ENCODE results near the gene GAGE13.

DNA sequence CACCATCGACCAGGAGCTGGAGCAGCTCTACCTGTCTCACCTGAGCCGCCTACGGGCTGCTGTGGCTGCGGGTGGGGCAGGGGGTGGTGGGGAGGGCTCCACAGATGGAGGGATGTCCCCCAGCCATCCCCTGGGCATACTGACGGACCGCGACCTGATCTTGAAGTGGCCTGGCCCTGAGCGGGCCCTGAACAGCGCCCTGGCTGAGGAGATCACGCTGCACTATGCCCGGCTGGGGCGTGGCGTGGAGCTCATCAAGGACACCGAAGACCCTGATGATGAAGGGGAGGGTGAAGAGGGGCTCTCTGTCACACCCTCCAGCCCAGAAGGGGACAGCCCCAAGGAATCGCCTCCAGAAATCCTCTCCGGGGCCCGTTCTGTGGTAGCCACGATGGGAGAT lies 45.2 kb upstream of the GAGE13 start:
- TF ChIP-seq TEAD4 (IDR thresholded peaks at IDR 0.05; ENCODE audit: borderline replicate concordance, insufficient read depth) (no peak), NFIC (IDR thresholded peaks at IDR 0.05; ENCODE audit: borderline replicate concordance) (no peak), SMC3 (IDR thresholded peaks at IDR 0.05; ENCODE audit: low read depth, low read length) (no peak), JUND (IDR thresholded peaks at IDR 0.05) (no peak), FOXJ3 (CRISPR knock-in tag; IDR thresholded peaks at IDR 0.05) (no peak), MXI1 (IDR thresholded peaks at IDR 0.05; ENCODE audit: low read depth, low read length) (no peak), ELF1 (IDR thresholded peaks at IDR 0.05) (no peak), NRF1 (IDR thresholded peaks at IDR 0.05; ENCODE audit: low read depth, low read length) (no peak), TAF1 (IDR thresholded peaks at IDR 0.05; ENCODE audit: borderline replicate concordance, low read depth, low read length) (no peak), TCF12 (IDR thresholded peaks at IDR 0.05) (no peak), POLR2AphosphoS5 (IDR thresholded peaks at IDR 0.05; ENCODE audit: low read depth, low read length) (no peak)
- TF ChIP-seq, protein P1, sequence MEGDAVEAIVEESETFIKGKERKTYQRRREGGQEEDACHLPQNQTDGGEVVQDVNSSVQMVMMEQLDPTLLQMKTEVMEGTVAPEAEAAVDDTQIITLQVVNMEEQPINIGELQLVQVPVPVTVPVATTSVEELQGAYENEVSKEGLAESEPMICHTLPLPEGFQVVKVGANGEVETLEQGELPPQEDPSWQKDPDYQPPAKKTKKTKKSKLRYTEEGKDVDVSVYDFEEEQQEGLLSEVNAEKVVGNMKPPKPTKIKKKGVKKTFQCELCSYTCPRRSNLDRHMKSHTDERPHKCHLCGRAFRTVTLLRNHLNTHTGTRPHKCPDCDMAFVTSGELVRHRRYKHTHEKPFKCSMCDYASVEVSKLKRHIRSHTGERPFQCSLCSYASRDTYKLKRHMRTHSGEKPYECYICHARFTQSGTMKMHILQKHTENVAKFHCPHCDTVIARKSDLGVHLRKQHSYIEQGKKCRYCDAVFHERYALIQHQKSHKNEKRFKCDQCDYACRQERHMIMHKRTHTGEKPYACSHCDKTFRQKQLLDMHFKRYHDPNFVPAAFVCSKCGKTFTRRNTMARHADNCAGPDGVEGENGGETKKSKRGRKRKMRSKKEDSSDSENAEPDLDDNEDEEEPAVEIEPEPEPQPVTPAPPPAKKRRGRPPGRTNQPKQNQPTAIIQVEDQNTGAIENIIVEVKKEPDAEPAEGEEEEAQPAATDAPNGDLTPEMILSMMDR (IDR thresholded peaks at IDR 0.05), result no peak
- TF ChIP-seq, protein P2, sequence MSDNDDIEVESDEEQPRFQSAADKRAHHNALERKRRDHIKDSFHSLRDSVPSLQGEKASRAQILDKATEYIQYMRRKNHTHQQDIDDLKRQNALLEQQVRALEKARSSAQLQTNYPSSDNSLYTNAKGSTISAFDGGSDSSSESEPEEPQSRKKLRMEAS (IDR thresholded peaks at IDR 0.05; ENCODE audit: low read depth), result no peak

Measured in SK-N-SH (cell line).